ENCODE results near the gene PDSS2. TPM values are rescaled to one million over a fixed set of nuclear protein-coding genes. Genes with fewer than 3 reads are reported as not detected.

Gene PDSS2
- polyA plus RNA-seq, 1 donor (not counting 4 experiments of a cell fraction or from before 2014, with no cell fraction given) = 12.5 TPM

DNA sequence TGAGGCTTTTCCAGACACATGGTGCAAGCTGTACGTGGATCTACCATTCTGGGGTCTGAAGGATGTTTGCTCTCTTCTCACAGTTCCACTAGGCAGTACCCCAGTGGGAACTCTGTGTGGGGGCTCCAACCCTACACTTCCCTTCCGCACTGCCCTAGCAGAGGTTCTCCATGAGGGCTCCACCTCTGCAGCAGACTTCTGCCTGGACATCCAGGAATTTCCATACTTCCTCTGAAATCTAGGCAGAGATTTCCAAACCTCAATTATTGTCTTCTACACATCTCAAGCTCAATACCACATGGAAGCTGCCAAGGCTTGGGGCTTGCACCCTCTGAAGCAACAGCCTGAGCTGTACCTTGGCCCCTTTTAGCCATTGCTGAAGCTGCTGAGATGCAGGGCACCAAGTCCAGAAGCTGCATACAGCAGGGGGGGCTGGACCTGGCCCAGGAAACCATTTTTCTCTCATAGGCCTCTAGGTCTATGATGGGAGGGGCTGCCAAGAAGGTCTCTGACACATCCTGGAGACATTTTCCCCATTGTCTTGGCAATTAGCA, 11.6 kb downstream of the PDSS2 start:
- no peak for FAIRE-seq
- H3K27me3 ChIP-seq (ENCODE audit: control insufficient read depth, extremely low read depth, insufficient read depth, low read length) = no peaks in the 10 kb centered on the region

GRCh38 chr6:107444277-107444676, 15.1 kb downstream of the PDSS2 start:
- Histone ChIP-seq H3K9me3 (ENCODE audit: control insufficient read depth, low read depth, low read length) (no peaks in the 10 kb centered on the region), H3K4me2 (ENCODE audit: control insufficient read depth, extremely low read depth, insufficient read depth, low read depth, low read length) (no peak overlapping the region), H3K79me2 (ENCODE audit: control insufficient read depth, insufficient read depth, low read length) (no peaks in the 10 kb centered on the region), H3K27ac (ENCODE audit: control insufficient read depth, insufficient read depth, low read length) (no peak overlapping the region), H4K20me1 (ENCODE audit: control insufficient read depth, extremely low read depth, insufficient read depth, low read length) (no peaks in the 10 kb centered on the region), H3K27me3 (ENCODE audit: control insufficient read depth, extremely low read depth, insufficient read depth, low read length) (no peaks in the 10 kb centered on the region), H2AFZ (ENCODE audit: control insufficient read depth, low read length) (no peak overlapping the region), H3K9me1 (ENCODE audit: control insufficient read depth, extremely low read depth, insufficient read depth, low read length) (no peaks in the 10 kb centered on the region), H3K4me1 (ENCODE audit: control insufficient read depth, extremely low read depth, insufficient read depth, low read length) (no peaks in the 10 kb centered on the region), H3K4me3 (ENCODE audit: control insufficient read depth in 2 of 3, extremely low read depth in 1 of 3, insufficient read depth in 2 of 3, low read depth in 1 of 3, low read length in 3 of 3) (no peak overlapping the region), H3K36me3 (ENCODE audit: control insufficient read depth in 2 of 2, extremely low read depth in 1 of 2, insufficient read depth in 2 of 2, low read length in 2 of 2) (no peaks in the 10 kb centered on the region), H3K9ac (ENCODE audit: control insufficient read depth, extremely low read depth, insufficient read depth, low read length) (no peak overlapping the region)
- dilution Hi-C loops (cut with MboI; ENCODE audit: extremely low pct_ligation_motif_present, low sequenced_read_pairs) = no loop called here
- TF ChIP-seq CTCF (optimal IDR thresholded peaks at IDR 0.05 in 1 of 3, IDR thresholded peaks at IDR 0.05 in 1 of 3, conservative IDR thresholded peaks at IDR 0.05 in 1 of 3; ENCODE audit: extremely low read depth in 1 of 3, insufficient read depth in 2 of 3, low read length in 3 of 3) = no peak
- TF ChIP-seq EZH2 (IDR thresholded peaks at IDR 0.05; ENCODE audit: low read length) = no peak
- FAIRE-seq (no peak), DNase-seq (ENCODE audit: low read depth, low spot score) (no peak)

More for the DNA sequence above, 11.6 kb downstream of the PDSS2 start:
- H3K27ac ChIP-seq (ENCODE audit: control insufficient read depth, insufficient read depth, low read length) = no peak overlapping the region
- H3K4me3 ChIP-seq (ENCODE audit: control insufficient read depth in 2 of 3, extremely low read depth in 1 of 3, insufficient read depth in 2 of 3, low read depth in 1 of 3, low read length in 3 of 3) = no peak overlapping the region
- no peak overlapping the region for H3K4me2 ChIP-seq (ENCODE audit: control insufficient read depth, extremely low read depth, insufficient read depth, low read depth, low read length)
- H3K79me2 ChIP-seq (ENCODE audit: control insufficient read depth, insufficient read depth, low read length) = no peaks in the 10 kb centered on the region
- no peak for DNase-seq (ENCODE audit: low read depth, low spot score)
- no peaks in the 10 kb centered on the region for H4K20me1 ChIP-seq (ENCODE audit: control insufficient read depth, extremely low read depth, insufficient read depth, low read length)
- no peaks in the 10 kb centered on the region for H3K9me1 ChIP-seq (ENCODE audit: control insufficient read depth, extremely low read depth, insufficient read depth, low read length)
- no peak overlapping the region for H2AFZ ChIP-seq (ENCODE audit: control insufficient read depth, low read length)
- H3K4me1 ChIP-seq (ENCODE audit: control insufficient read depth, extremely low read depth, insufficient read depth, low read length) = no peaks in the 10 kb centered on the region
- dilution Hi-C loops (cut with MboI; ENCODE audit: extremely low pct_ligation_motif_present, low sequenced_read_pairs) = no loop called here
- TF ChIP-seq EZH2 (IDR thresholded peaks at IDR 0.05; ENCODE audit: low read length) = no peak
- TF ChIP-seq CTCF (optimal IDR thresholded peaks at IDR 0.05 in 1 of 3, IDR thresholded peaks at IDR 0.05 in 1 of 3, conservative IDR thresholded peaks at IDR 0.05 in 1 of 3; ENCODE audit: extremely low read depth in 1 of 3, insufficient read depth in 2 of 3, low read length in 3 of 3) = no peak
- no peaks in the 10 kb centered on the region for H3K36me3 ChIP-seq (ENCODE audit: control insufficient read depth in 2 of 2, extremely low read depth in 1 of 2, insufficient read depth in 2 of 2, low read length in 2 of 2)
- no peaks in the 10 kb centered on the region for H3K9me3 ChIP-seq (ENCODE audit: control insufficient read depth, low read depth, low read length)
- H3K9ac ChIP-seq (ENCODE audit: control insufficient read depth, extremely low read depth, insufficient read depth, low read length) = no peak overlapping the region

Data from keratinocyte (primary cell).